GM12874 (cell line): ENCODE results near the gene ARHGAP8.

ENCODE experiments used
- TF ChIP-seq, protein P1 (sequence below): IDR thresholded peaks from 2 replicates; pipeline ENCODE4 v1.5.1; 2011; ENCODE audit warnings: low read depth, mild to moderate bottlenecking, control low read depth, low read length, moderate library complexity; ENCODE audit not compliant: insufficient read depth

The ARHGAP8 gene

DNA sequence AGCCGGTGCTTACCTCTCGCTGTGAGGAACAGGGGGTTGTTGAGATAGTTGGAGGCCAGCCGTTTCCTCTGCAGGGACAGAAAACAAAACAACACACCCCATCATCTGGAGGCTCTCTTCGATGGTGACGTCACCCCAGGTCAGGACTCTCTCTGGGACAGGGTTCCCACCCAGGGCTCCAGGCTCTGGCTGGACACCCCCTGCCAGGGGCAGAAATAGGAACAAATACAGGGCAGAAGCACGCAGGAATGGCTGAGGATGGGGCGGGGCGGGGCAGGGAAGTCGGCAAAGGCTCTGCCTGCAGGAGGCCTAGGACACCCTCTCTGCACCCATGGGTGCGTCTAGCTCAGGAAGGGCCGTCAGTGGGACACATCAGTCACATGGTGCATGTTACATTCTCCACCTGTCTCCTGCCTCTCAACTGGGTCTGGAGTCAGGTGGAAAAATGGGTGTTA, 138.9 kb downstream of the ARHGAP8 start:
- TF ChIP-seq, protein P1, sequence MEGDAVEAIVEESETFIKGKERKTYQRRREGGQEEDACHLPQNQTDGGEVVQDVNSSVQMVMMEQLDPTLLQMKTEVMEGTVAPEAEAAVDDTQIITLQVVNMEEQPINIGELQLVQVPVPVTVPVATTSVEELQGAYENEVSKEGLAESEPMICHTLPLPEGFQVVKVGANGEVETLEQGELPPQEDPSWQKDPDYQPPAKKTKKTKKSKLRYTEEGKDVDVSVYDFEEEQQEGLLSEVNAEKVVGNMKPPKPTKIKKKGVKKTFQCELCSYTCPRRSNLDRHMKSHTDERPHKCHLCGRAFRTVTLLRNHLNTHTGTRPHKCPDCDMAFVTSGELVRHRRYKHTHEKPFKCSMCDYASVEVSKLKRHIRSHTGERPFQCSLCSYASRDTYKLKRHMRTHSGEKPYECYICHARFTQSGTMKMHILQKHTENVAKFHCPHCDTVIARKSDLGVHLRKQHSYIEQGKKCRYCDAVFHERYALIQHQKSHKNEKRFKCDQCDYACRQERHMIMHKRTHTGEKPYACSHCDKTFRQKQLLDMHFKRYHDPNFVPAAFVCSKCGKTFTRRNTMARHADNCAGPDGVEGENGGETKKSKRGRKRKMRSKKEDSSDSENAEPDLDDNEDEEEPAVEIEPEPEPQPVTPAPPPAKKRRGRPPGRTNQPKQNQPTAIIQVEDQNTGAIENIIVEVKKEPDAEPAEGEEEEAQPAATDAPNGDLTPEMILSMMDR, result no peak

DNA sequence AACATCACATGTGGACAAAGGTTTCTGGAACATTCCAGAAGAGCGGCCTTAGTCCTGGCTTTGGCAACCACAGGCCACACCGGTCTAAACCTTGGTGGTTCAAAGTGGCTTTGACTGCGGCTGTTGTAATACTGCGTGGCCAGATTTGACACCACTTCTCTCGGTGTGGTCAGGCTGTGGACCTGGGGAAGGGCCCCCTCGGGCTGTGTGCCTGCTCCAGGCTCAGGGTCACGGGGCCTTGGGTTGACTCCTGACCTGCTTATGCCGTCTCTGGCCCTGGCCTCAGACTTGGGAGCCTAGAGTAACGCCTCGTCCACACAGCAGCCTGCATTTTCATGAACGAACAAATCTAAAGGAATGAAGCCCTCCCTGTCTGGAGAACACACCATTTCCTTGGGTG, 139.4 kb downstream of the ARHGAP8 start:
- TF ChIP-seq, protein P1, result no peak

DNA sequence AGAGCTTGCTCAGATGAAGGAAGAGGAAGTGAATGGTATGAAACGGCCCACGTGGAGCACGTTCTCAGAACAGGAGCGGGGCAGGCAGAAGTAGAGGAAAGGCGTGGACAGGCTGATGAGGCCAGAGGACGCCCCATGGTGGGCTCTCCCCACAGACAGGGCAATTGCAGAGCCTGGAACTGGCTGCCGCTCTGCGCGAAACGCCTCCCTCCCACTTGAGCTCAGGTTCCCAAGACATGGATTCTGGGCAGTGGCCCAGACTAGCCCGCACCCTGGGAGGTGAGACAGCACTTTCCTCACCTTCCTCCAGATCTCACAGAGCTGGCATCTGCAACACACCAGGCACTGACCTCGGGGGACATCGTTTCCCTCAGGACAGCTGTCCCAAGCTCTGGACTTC, 139.9 kb downstream of the ARHGAP8 start:
- TF ChIP-seq, protein P1, result no peak

DNA sequence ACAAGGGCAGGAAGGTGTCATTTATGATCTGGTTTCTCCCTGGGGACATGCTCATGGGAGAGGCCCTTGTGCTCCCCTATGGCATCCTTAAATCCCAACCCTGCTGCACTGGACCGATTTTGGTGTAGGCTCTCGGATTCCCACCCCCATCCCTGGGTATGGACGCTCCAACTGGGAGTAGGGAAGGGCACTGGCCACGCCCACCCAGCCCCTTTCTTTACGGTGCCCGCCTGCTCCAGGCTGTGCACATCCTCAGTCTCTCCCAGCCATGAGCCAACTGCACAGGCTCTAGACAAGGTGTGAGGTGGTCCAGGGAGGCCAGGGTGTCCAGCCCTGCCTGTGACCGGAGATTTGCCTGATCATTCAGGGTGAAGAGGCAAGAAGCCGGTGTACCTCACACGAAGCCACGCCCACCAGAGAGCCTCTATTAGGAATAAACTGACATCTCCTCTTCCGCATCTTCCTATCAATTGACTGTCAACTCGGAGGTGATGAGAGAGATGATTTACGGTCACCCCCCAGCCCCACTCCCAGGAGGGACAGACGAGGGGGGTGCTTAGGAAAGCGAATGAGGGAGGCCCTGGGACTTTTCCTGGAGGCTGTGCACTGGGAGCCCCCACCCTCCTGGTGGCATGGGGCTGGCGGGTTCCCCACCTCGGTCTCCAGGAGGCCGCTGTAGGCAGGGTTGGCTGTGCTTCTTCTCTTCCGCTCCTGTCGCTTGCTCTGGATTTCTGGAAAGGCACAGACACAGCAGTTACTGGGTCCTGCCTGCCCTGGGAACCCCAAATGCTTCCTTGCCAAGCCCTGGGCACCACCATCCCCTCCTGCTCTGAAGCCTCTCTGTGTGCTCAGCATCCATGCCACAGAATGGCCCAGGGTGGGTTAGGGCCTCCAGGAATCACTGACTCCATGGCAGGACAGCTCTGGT, 140.7 kb downstream of the ARHGAP8 start:
- TF ChIP-seq, protein P1, result no peak

DNA sequence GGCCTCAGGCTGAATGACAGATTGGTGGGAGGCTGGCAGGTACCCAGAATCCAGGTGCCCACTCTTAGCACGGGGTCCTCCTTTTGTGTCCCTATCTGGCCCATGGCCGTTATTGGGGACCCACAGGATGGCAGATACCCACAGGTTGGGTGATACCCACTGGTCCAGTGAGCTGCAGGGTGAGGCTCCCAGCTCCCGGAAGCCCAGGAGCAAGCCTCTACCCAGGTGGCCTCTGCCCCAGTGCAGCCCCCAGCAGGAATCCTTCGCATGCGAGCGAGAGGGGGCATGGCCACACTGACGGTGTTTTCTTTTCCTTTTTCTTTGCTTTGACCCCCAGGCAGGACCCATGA, 141.3 kb downstream of the ARHGAP8 start:
- TF ChIP-seq, protein P1, result no peak

DNA sequence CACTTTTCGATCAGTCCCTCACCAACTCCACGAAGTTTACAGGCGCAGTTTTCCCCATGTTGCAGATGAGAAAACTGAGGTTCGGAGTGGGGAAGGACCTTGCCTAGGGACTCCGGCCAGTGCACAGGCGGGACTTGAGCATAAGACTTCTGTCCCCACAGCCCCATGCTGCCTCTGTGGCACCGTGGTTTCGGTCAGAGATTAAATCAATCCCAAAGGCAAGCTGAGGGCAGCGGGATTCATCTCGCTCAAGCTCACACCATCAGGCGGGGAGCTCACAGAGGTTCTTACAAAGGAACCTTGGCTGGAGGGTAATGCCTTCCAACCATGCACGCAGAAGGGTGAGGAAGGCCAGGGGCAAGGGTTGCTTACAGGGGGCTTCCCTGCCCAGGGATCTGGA, 141.9 kb downstream of the ARHGAP8 start:
- TF ChIP-seq, protein P1, result no peak

DNA sequence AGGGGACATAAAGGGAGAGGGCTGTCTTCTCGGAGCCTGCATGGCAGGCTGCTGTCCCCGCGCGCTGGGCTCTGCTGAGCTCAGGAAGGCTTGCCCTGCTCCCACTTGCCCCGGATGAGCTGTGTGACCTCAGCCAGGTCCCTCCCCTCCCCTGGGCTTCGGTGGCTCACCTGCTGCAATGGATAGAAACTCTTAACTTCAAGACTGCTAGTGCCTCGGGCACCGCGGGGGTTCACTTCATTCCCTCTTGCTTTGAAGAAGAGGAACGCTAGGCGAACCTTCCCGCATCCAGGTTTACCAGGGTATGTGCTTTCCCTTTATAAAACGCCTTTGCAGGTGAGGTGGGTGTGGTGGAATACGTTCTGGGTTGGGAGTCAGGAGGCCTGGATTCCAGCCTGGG, 142.4 kb downstream of the ARHGAP8 start:
- TF ChIP-seq, protein P1, result no peak
